ENCODE measurements around the gene PPM1B. TPM values are rescaled to one million over a fixed set of nuclear protein-coding genes. Genes with fewer than 3 reads are reported as not detected.

PPM1B gene
- total and polyA plus RNA-seq, 2 experiments from 2014 or later = 112 to 134 TPM

GRCh38 chr2:44244135-44244871, 75.6 kb downstream of the PPM1B start:
- Mint-ChIP-seq H3K9me3 (no peaks in the 10 kb centered on the region), H3K4me3 (peak overlapping the region; percentile 12; the same call in 1 of the 3 replicates), H3K27ac (no peak overlapping the region), H3K27me3 (ENCODE audit: insufficient read depth, low read depth, poor library complexity) (peaks cover 8% of the 10 kb centered on the region), H3K36me3 (ENCODE audit: low read depth) (no peaks in the 10 kb centered on the region; the same call in 2 of the 3 replicates), H3K4me1 (peaks cover 33% of the 10 kb centered on the region)
- Histone ChIP-seq H3K79me2 (replicated peaks; ENCODE audit: insufficient read depth) (no peaks in the 10 kb centered on the region), H4K20me1 (replicated peaks; ENCODE audit: insufficient read depth) (no peaks in the 10 kb centered on the region), H3K27ac (ENCODE audit: low read depth) (no peak overlapping the region), H3K9me2 (ENCODE audit: insufficient read depth) (no peaks in the 10 kb centered on the region), H3K4me3 (peak overlapping the region; percentile 26; the same call in 1 of the 2 replicates), H3K27me3 (ENCODE audit: insufficient read depth) (no peaks in the 10 kb centered on the region), H2AFZ (no peak overlapping the region), H3K4me1 (ENCODE audit: insufficient read depth) (peaks cover 29% of the 10 kb centered on the region), H3K4me2 (peak overlapping the region; percentile 67), H3K36me3 (ENCODE audit: insufficient read depth) (no peaks in the 10 kb centered on the region), H3F3A (replicated peaks; ENCODE audit: low read depth) (no peaks in the 10 kb centered on the region)
- TF ChIP-seq CTCF (conservative IDR thresholded peaks at IDR 0.05; ENCODE audit: low read depth in 2 of 2) = peak; percentile 62 to 65
- TF ChIP-seq EZH2phosphoT487 (IDR thresholded peaks at IDR 0.05; ENCODE audit: unreplicated experiment) = no peak
- TF ChIP-seq ZNF462 (CRISPR knock-in tag; IDR thresholded peaks at IDR 0.05) = no peak
- ATAC-seq (peak; percentile 28), DNase-seq (ENCODE audit: low spot score) (peak; percentile 88)

Data from GM23338 (cell line).